Keratinocyte (primary cell): ENCODE data around the gene PCDHA7.

Experiments used
- EZH2 ChIP-seq: IDR thresholded peaks from one replicate; pipeline ENCODE4 v1.6.1; 2012; ENCODE audit warnings: inconsistent platforms, mild to moderate bottlenecking, low read length, moderate library complexity
- TF ChIP-seq, protein P1 (sequence below), 3 experiments: IDR thresholded peaks in 1 of 3; conservative IDR thresholded peaks in 1 of 3; optimal IDR thresholded peaks in 1 of 3; 2 replicates in 2 of 3; 3 replicates in 1 of 3; pipeline versions ENCODE3 to v1.5.1; 2011; ENCODE audit warnings: low read length in 3 of 3, mild to moderate bottlenecking in 3 of 3, moderate library complexity in 2 of 3, control low read depth in 1 of 3, inconsistent platforms in 1 of 3; ENCODE audit not compliant: insufficient read depth in 2 of 3; ENCODE audit errors: extremely low read depth in 1 of 3

DNA sequence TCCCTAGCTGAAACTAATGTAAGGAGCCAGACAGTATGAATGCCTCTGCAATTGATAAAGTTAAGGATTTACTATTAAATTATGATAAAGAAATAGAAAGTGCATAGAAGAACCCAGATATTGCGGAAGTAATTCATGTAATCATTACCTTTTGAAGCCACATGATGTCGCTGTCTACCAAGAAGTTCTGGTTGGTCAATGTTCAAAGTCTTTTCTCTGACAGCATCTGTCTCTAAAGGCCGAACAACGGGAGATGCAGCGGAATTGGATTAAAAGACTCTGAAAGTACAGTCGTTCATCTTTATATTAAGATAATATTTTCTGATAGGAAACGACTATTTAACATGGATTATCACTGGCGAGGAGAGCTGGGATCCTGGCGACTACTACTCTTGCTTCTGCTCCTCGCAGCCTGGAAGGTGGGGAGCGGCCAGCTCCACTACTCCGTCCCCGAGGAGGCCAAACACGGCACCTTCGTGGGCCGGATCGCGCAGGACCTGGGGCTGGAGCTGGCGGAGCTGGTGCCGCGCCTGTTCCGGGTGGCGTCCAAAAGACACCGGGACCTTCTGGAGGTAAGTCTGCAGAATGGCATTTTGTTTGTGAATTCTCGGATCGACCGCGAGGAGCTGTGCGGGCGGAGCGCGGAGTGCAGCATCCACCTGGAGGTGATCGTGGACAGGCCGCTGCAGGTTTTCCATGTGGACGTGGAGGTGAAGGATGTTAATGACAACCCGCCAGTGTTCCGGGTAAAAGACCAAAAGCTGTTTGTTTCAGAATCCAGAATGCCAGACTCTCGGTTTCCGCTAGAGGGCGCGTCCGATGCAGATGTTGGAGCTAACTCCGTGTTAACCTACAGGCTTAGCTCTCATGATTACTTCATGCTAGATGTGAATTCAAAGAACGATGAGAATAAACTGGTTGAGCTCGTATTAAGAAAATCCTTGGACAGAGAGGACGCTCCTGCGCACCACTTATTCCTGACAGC, 7.2 kb downstream of the PCDHA7 start, which contains the start of gene PCDHA8:
- TF ChIP-seq, protein P1, sequence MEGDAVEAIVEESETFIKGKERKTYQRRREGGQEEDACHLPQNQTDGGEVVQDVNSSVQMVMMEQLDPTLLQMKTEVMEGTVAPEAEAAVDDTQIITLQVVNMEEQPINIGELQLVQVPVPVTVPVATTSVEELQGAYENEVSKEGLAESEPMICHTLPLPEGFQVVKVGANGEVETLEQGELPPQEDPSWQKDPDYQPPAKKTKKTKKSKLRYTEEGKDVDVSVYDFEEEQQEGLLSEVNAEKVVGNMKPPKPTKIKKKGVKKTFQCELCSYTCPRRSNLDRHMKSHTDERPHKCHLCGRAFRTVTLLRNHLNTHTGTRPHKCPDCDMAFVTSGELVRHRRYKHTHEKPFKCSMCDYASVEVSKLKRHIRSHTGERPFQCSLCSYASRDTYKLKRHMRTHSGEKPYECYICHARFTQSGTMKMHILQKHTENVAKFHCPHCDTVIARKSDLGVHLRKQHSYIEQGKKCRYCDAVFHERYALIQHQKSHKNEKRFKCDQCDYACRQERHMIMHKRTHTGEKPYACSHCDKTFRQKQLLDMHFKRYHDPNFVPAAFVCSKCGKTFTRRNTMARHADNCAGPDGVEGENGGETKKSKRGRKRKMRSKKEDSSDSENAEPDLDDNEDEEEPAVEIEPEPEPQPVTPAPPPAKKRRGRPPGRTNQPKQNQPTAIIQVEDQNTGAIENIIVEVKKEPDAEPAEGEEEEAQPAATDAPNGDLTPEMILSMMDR (optimal IDR thresholded peaks at IDR 0.05 in 1 of 3, IDR thresholded peaks at IDR 0.05 in 1 of 3, conservative IDR thresholded peaks at IDR 0.05 in 1 of 3; ENCODE audit: extremely low read depth in 1 of 3, insufficient read depth in 2 of 3, low read length in 3 of 3): no peak
- TF ChIP-seq EZH2: no peak
